Upper lobe of right lung (tissue), 1 donor: ENCODE data around the gene HMOX2. TPM values are rescaled to one million over a fixed set of nuclear protein-coding genes. Genes with fewer than 3 reads are reported as not detected.

Source experiments
- ATAC-seq: fragments of 200-7000 bp; cut with Tn5 transposase; one replicate; pipeline ENCODE4 v1.9.1; 2020; ENCODE audit warnings: mild to moderate bottlenecking, moderate library complexity
- DNase-seq: peaks from one replicate; pipeline ENCODE4 v3.0.0-alpha.2; 2020
- H3K27ac ChIP-seq: fragments of 200-600 bp; one replicate; pipeline ENCODE4 v1.8.0; 2022
- H3K27me3 ChIP-seq: fragments of 200-600 bp; one replicate; pipeline ENCODE4 v1.8.0; 2022; ENCODE audit warnings: mild to moderate bottlenecking
- H3K36me3 ChIP-seq: fragments of 200-600 bp; one replicate; pipeline ENCODE4 v1.8.0; 2022
- H3K4me1 ChIP-seq: fragments of 200-600 bp; one replicate; pipeline ENCODE4 v1.8.0; 2022
- H3K4me3 ChIP-seq: fragments of 200-600 bp; one replicate; pipeline ENCODE4 v1.8.0; 2022; ENCODE audit warnings: mild to moderate bottlenecking
- H3K9me3 ChIP-seq: fragments of 200-600 bp; one replicate; pipeline ENCODE4 v1.8.0; 2022
- CTCF ChIP-seq: fragments of 200-600 bp; IDR thresholded peaks from one replicate; pipeline ENCODE4 v1.8.0; 2022; ENCODE audit warnings: antibody characterized with exemption
- intact Hi-C: fragments of 100-400 bp; cut with DNase I; formaldehyde crosslinking; loops from one replicate; pipeline ENCODE4 v1.11.0; 2022
- total RNA-seq: library from RNA; stranded (reverse); fragmentation: NEBNext Ultra II Directional; extraction: Animal tissue kit (Norgen Biotek cat#: 25700); gene quantifications from one replicate; pipeline ENCODE4 v1.2.1, GENCODE V29; 2021
- donor health status: DM: no; HTN: yes; CAD: no; lungs with severe emphysema.

The HMOX2 gene
- total RNA-seq, 1 donor from 2014 or later = 53.0 TPM

- no peak for ATAC-seq
- peaks cover 9% of the 10 kb centered on the region for H3K4me1 ChIP-seq
- H3K36me3 ChIP-seq = no peaks in the 10 kb centered on the region
- DNase-seq = no peak
- H3K9me3 ChIP-seq = no peaks in the 10 kb centered on the region
- H3K27ac ChIP-seq = no peak overlapping the region
- intact Hi-C loops = loop anchor here (10.0 kb wide), 1 partner anchor 54 kb away; no protein-coding TSS in a partner anchor
- H3K27me3 ChIP-seq = no peaks in the 10 kb centered on the region
- H3K4me3 ChIP-seq = no peak overlapping the region
- TF ChIP-seq CTCF = no peak
These were observed 44.7 kb downstream of the HMOX2 start for GRCh38 chr16:4520913-4521312.

- no peaks in the 10 kb centered on the region for H3K36me3 ChIP-seq
- H3K9me3 ChIP-seq = no peaks in the 10 kb centered on the region
- intact Hi-C loops = loop anchor here (10.0 kb wide), 1 partner anchor 53 kb away; no protein-coding TSS in a partner anchor
- no peaks in the 10 kb centered on the region for H3K4me1 ChIP-seq
- no peak for TF ChIP-seq CTCF
- DNase-seq = no peak
- no peak overlapping the region for H3K4me3 ChIP-seq
- no peak for ATAC-seq
- H3K27me3 ChIP-seq = no peaks in the 10 kb centered on the region
- H3K27ac ChIP-seq = no peak overlapping the region
These were observed 45.9 kb downstream of the HMOX2 start for GRCh38 chr16:4522051-4522581.

- intact Hi-C loops = loop anchor here (10.0 kb wide), 1 partner anchor 51 kb away; no protein-coding TSS in a partner anchor
- Histone ChIP-seq H3K36me3 (no peaks in the 10 kb centered on the region), H3K4me1 (no peaks in the 10 kb centered on the region), H3K9me3 (no peaks in the 10 kb centered on the region), H3K27me3 (no peaks in the 10 kb centered on the region), H3K27ac (no peak overlapping the region), H3K4me3 (no peak overlapping the region)
- no peak for TF ChIP-seq CTCF
- ATAC-seq = no peak
- DNase-seq = no peak
These were observed 47.5 kb downstream of the HMOX2 start for GRCh38 chr16:4523686-4524085.

GRCh38 chr16:4524571-4524970 lies 48.4 kb downstream of the HMOX2 start:
- Histone ChIP-seq H3K27me3 (no peaks in the 10 kb centered on the region), H3K27ac (no peak overlapping the region), H3K4me1 (no peaks in the 10 kb centered on the region), H3K9me3 (no peaks in the 10 kb centered on the region), H3K36me3 (no peaks in the 10 kb centered on the region), H3K4me3 (no peak overlapping the region)
- no peak for TF ChIP-seq CTCF
- ATAC-seq (no peak), DNase-seq (no peak)
- intact Hi-C loops = loop anchor here (10.0 kb wide), 1 partner anchor 50 kb away; no protein-coding TSS in a partner anchor

- no peak for ATAC-seq
- intact Hi-C loops = loop anchor here (10.0 kb wide), 1 partner anchor 50 kb away; no protein-coding TSS in a partner anchor
- no peak for DNase-seq
- H3K9me3 ChIP-seq = no peaks in the 10 kb centered on the region
- H3K36me3 ChIP-seq = no peaks in the 10 kb centered on the region
- no peaks in the 10 kb centered on the region for H3K4me1 ChIP-seq
- H3K4me3 ChIP-seq = no peak overlapping the region
- TF ChIP-seq CTCF = no peak
- H3K27me3 ChIP-seq = no peaks in the 10 kb centered on the region
- H3K27ac ChIP-seq = no peak overlapping the region
These were observed 48.9 kb downstream of the HMOX2 start for GRCh38 chr16:4525069-4525468.
